Right lobe of liver (tissue), 6 donors: ENCODE data around the gene HSD17B11. TPM values are rescaled to one million over a fixed set of nuclear protein-coding genes. Genes with fewer than 3 reads are reported as not detected.
"Not testable (repeated sequence)": the region's sequence is repeated elsewhere in the genome, so short reads cannot be mapped to it uniquely, and the experiment has no call there.

Experiments used
- ATAC-seq, 4 donors: fragments of 200-7000 bp; cut with Tn5 transposase; one replicate each; pipeline ENCODE4 v1.9.1; 2020; ENCODE audit warnings: mild to moderate bottlenecking in 4 of 4, moderate library complexity in 4 of 4
- DNase-seq, 3 donors: peaks; one replicate each; pipeline ENCODE4 v3.0.0-alpha.2; 2020
- H3K27ac ChIP-seq, 3 donors: fragments of 200-600 bp; one replicate each; pipeline ENCODE4 v1.8.0; 2022
- H3K27me3 ChIP-seq, 2 donors: fragments of 200-600 bp; one replicate each; pipeline ENCODE4 v1.8.0; 2022
- H3K36me3 ChIP-seq, 4 donors: fragments of 200-600 bp; sonication (generic) in 1 of 4; one replicate each; pipeline versions ENCODE4 v1.5.1 to v1.8.0; 2017 to 2022; ENCODE audit warnings: control low read depth in 1 of 4
- H3K4me1 ChIP-seq, 4 donors: fragments of 200-600 bp; sonication (generic) in 1 of 4; one replicate each; pipeline versions ENCODE4 v1.5.1 to v1.8.0; 2017 to 2022; ENCODE audit warnings: control low read depth in 1 of 4
- H3K4me3 ChIP-seq, 3 donors: fragments of 200-600 bp; one replicate each; pipeline ENCODE4 v1.8.0; 2022
- H3K9me3 ChIP-seq, 4 donors: fragments of 200-600 bp; sonication (generic) in 1 of 4; one replicate each; pipeline versions ENCODE4 v1.5.1 to v1.8.0; 2017 to 2022; ENCODE audit warnings: control low read depth in 1 of 4
- CTCF ChIP-seq, 4 donors: fragments of 200-600 bp in 3 of 4; fragments of 450-650 bp in 1 of 4; IDR thresholded peaks; one replicate each; pipeline versions ENCODE4 v1.5.1 to v1.8.0; 2016 to 2022; ENCODE audit warnings: antibody characterized with exemption in 4 of 4, mild to moderate bottlenecking in 2 of 4
- POLR2A ChIP-seq: fragments of 450-650 bp; IDR thresholded peaks from one replicate; pipeline ENCODE4 v1.6.1; 2017; ENCODE audit warnings: antibody characterized with exemption, mild to moderate bottlenecking
- WGBS: methylation state at CpG from one replicate; pipeline ENCODE4 v1.1.6; 2018; ENCODE audit warnings: low coverage, low lambda C conversion rate; ENCODE audit not compliant: insufficient coverage; ENCODE audit errors: missing lambda C conversion rate; 5-methylcytosine and 5-hydroxymethylcytosine counted together
- intact Hi-C, 2 donors: fragments of 100-400 bp; cut with DNase I; formaldehyde crosslinking; loops; one replicate each; pipeline versions ENCODE4 v1.11.2 to v1.14.1; 2022
- total RNA-seq, 6 experiments: library from RNA; depleted of rRNA in 2 of 6; stranded (reverse); fragments of >200 nt in 2 of 6; fragmentation: NEBNext Ultra II Directional in 3 of 6; extraction: Animal tissue kit (Norgen Biotek cat#: 25700) in 3 of 6; gene quantifications; one replicate each; pipeline versions ENCODE4 v1.1.0 to v1.2.4, GENCODE V29; 2016 to 2023
- donor health status: DM: no; HTN: yes; CAD: no.
- donor health status: DM: no; HTN: no; CAD: no.
- donor health status: DM: no; HTN: no; CAD: no.
- donor health status: DM: no; HTN: yes; CAD: no.
- donor health status: DM: no; HTN: yes; CAD: no.

Gene HSD17B11
- total RNA-seq, 6 experiments from 2014 or later: 36.1 to 170 (median 127) TPM

DNA sequence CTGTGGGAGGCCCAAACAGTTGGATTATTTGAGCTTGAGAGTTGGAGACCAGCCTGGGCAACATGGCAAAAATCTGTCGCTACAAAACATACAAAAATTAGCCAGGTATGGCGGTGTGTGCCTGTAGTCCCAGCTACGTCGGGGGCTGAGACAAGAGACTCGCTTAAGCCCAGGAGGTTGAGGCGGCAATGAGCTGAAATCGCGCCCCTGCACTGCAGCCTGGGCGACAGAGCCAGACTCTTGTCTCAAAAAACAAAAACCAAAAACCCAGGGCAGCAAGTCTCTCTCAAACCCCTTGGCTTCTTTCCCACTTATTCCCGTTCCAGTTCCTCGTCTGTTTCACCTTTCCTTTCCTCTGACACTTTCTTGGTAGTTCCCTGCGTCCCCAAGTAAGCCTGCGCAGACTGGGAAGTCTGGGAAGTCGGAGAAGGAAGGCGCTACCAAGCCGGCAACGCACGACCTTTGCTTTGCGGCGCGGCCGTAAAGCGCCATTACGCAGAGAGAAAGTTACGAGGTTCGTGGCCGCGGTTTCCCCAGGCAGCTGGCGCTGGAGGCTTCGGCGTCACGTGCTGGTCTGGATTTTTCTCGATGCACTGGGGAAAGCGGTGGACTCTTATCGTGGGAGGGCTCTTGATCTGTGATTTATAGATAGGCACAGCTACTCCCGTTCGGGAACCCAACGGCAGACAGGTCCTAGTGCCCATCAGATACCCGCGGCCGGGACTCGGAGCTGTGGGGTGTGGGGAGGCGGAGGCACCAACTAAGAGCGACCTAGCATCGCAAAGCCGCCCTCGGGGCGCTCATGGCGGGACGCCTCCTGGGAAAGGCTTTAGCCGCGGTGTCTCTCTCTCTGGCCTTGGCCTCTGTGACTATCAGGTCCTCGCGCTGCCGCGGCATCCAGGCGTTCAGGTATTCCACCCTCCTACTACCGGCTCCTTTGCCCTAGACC lies 31.4 kb upstream of the HSD17B11 start, which contains the start of gene NUDT9:
NUDT9 (plus strand) TSS at position 470 of the 949 bp plus-strand sequence; CDS start at position 803, 333 bp downstream.
- Histone ChIP-seq H3K4me3 (peak within 1 kb of the TSS; percentile 63 to 85 (median 76)), H3K9me3 (no peaks in the 10 kb centered on the region), H3K36me3 (no peaks in the 10 kb centered on the region), H3K27me3 (no peaks in the 10 kb centered on the region), H3K4me1 (peaks cover 0 to 58% (median 11%) of the 10 kb centered on the region in 4 donors), H3K27ac (peak within 1 kb of the TSS; percentile 88 to 95 (median 95))
- TF ChIP-seq CTCF (IDR thresholded peaks at IDR 0.05) (no peak), POLR2A (peak; percentile 80)
- DNase-seq (peak; percentile 93 to 97 (median 97)), ATAC-seq (peak; percentile 79 to 87 (median 84))
- WGBS: under 1% methylated on average over 21 of the region's 58 CpGs
- intact Hi-C loops: no loop called here

DNA sequence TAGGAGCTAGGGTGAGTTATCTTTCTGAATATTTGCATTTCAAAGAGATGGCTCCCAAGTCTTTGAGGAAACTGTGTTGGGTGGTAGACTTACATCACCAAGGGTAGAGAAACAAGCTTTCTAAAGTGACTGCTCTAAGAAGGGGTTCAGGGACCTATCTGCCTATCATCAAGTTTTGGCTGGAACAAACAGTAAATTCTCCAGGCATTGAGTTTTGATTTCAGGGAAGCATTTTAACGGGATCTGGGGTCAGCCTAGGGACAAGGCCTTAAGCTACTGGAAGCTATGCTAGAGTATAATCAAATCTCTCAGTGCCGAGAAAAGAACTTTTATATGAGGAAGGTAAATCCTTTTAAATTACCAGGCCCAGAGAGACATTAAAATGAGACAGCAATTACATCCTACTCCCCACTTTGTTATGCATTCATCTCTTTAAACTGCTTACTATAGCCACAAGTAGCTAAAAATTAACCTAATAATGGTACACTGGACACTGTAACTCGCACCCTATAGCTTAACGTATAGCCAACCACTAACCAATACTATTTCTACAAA lies 29.4 kb upstream of the HSD17B11 start:
- Histone ChIP-seq H3K36me3 (no peaks in the 10 kb centered on the region), H3K4me1 (peaks cover 0 to 70% (median 17%) of the 10 kb centered on the region in 4 donors), H3K9me3 (no peaks in the 10 kb centered on the region), H3K27me3 (no peaks in the 10 kb centered on the region), H3K27ac (peak overlapping the region; percentile 11 to 95 (median 95)), H3K4me3 (no peak overlapping the region)
- no peak for DNase-seq
- intact Hi-C loops: no loop called here
- WGBS: 43% methylated on average over 4 of the region's 4 CpGs
- ATAC-seq: no peak
- TF ChIP-seq CTCF (IDR thresholded peaks at IDR 0.05) (no peak), POLR2A (no peak)

DNA sequence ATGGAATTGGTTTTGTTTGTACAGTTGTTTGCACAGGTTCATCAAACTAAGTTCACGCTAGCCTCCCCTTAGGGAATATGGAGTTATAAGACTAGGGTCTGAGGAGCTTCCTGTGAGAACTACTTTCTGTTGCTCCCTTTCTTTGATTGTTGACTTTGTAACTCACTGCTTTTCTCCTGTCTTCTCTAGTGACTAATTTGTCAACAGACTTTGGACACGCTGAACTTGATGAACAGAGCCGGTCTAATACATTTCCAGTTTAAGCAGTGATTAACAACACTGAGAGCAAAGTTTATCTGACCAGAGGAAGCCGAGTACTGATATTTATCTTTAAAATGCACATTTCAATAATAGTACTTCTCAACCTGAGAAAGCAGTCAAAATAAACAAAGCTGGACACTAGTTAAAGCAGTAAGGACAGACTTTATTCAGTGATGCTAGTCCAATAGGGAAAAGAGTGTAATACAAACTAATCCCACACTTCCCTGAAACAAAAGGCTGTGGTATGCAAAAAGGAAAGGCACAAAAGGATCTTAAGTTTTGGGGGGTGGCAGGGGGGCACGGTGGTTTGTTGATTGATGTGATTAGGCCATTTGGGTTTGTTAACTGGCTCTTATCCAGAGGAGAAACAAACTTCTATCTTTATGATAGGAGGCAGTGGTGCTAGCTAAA lies 28.7 kb upstream of the HSD17B11 start:
- Histone ChIP-seq H3K9me3 (no peaks in the 10 kb centered on the region), H3K4me1 (peaks cover 0 to 67% (median 17%) of the 10 kb centered on the region in 4 donors), H3K4me3 (no peak overlapping the region), H3K27me3 (no peaks in the 10 kb centered on the region), H3K27ac (peak overlapping the region; percentile 11 to 95 (median 95)), H3K36me3 (no peaks in the 10 kb centered on the region)
- no peak for DNase-seq
- TF ChIP-seq CTCF (IDR thresholded peaks at IDR 0.05) (no peak), POLR2A (no peak)
- WGBS: 8% methylated on average over 5 of the region's 5 CpGs
- peak; percentile 23 to 51 (median 40) for ATAC-seq
- intact Hi-C loops: no loop called here

GRCh38 chr4:87418410-87418809 lies 27.4 kb upstream of the HSD17B11 start:
- H3K27me3 ChIP-seq, H3K36me3 ChIP-seq, ATAC-seq, DNase-seq, intact Hi-C loops, H3K9me3 ChIP-seq, H3K4me3 ChIP-seq: not testable (repeated sequence)
- Histone ChIP-seq H3K27ac (peak overlapping the region in 2 of 3 donors; percentile 95), H3K4me1 (peaks cover 0 to 59% (median 17%) of the 10 kb centered on the region in 4 donors)
- 61% methylated on average over 4 of the region's 4 CpGs for WGBS
